Large intestine (tissue), 3 donors: Measurements from ENCODE around the gene MBNL2. TPM values are rescaled to one million over a fixed set of nuclear protein-coding genes. Genes with fewer than 3 reads are reported as not detected.

Experiments used
- DNase-seq, 2 donors: peaks; one replicate each; pipeline versions ENCODE4 v3.0.0 to v3.0.0-alpha.2; 2013
- H3K27ac ChIP-seq: one replicate; pipeline ENCODE4 v1.5.1; 2013; ENCODE audit warnings: low read length
- H3K27me3 ChIP-seq: 2 replicates; pipeline ENCODE4 v1.6.1; 2013; ENCODE audit warnings: low read length; ENCODE audit not compliant: control insufficient read depth, insufficient read depth
- H3K36me3 ChIP-seq: 2 replicates; pipeline ENCODE4 v1.6.1; 2013; ENCODE audit warnings: low read length; ENCODE audit not compliant: control insufficient read depth, insufficient read depth
- H3K4me1 ChIP-seq: one replicate; pipeline ENCODE4 v1.6.1; 2013; ENCODE audit warnings: low read length; ENCODE audit not compliant: control insufficient read depth, insufficient read depth
- H3K4me3 ChIP-seq: one replicate; pipeline ENCODE4 v1.5.1; 2013; ENCODE audit warnings: low read length
- H3K9me3 ChIP-seq: one replicate; pipeline ENCODE4 v1.6.1; 2013; ENCODE audit warnings: mild to moderate bottlenecking, low read depth, low read length, moderate library complexity; ENCODE audit not compliant: control insufficient read depth
- WGBS: methylation state at CpG from one replicate; pipeline ENCODE4 v1.1.5; 2013; ENCODE audit warnings: low lambda C conversion rate; ENCODE audit not compliant: insufficient coverage; 5-methylcytosine and 5-hydroxymethylcytosine counted together
- polyA plus RNA-seq: library from polyadenylated mRNA; unstranded; fragments of 120-200 nt; gene quantifications from one replicate; pipeline ENCODE4 v1.2.1, GENCODE V29; 2013

MBNL2 gene
- polyA plus RNA-seq, 1 donor = 38.6 TPM

- 0% methylated on average over 1 of the region's 6 CpGs for WGBS
- no peaks in the 10 kb centered on the region for H3K36me3 ChIP-seq
- H3K4me1 ChIP-seq = peaks cover 36% of the 10 kb centered on the region
- peak in 1 of 2 donors; percentile 41 for DNase-seq
- no peaks in the 10 kb centered on the region for H3K9me3 ChIP-seq
- H3K27ac ChIP-seq = peak overlapping the region; percentile 95
- no peaks in the 10 kb centered on the region for H3K27me3 ChIP-seq
- H3K4me3 ChIP-seq = peak overlapping the region; percentile 63
Measured at GRCh38 chr13:97223037-97223710, 1.0 kb downstream of the MBNL2 start.

- peak overlapping the region; percentile 95 for H3K27ac ChIP-seq
- peak; percentile 60 to 83 for DNase-seq
- peaks cover 36% of the 10 kb centered on the region for H3K4me1 ChIP-seq
- H3K27me3 ChIP-seq = no peaks in the 10 kb centered on the region
- H3K36me3 ChIP-seq = no peaks in the 10 kb centered on the region
- WGBS = 0% methylated on average over 2 of the region's 11 CpGs
- no peaks in the 10 kb centered on the region for H3K9me3 ChIP-seq
- H3K4me3 ChIP-seq = peak overlapping the region; percentile 63
Measured at GRCh38 chr13:97223711-97224541, 1.8 kb downstream of the MBNL2 start.

GRCh38 chr13:97224544-97225300 is 2.6 kb downstream of the MBNL2 start:
- H3K36me3 ChIP-seq = no peaks in the 10 kb centered on the region
- peak overlapping the region; percentile 63 for H3K4me3 ChIP-seq
- peak overlapping the region; percentile 95 for H3K27ac ChIP-seq
- H3K27me3 ChIP-seq = no peaks in the 10 kb centered on the region
- H3K9me3 ChIP-seq = no peaks in the 10 kb centered on the region
- H3K4me1 ChIP-seq = peaks cover 36% of the 10 kb centered on the region
- peak; percentile 61 to 85 for DNase-seq
- 41% methylated on average over 2 of the region's 5 CpGs for whole genome bisulfite sequencing

DNA sequence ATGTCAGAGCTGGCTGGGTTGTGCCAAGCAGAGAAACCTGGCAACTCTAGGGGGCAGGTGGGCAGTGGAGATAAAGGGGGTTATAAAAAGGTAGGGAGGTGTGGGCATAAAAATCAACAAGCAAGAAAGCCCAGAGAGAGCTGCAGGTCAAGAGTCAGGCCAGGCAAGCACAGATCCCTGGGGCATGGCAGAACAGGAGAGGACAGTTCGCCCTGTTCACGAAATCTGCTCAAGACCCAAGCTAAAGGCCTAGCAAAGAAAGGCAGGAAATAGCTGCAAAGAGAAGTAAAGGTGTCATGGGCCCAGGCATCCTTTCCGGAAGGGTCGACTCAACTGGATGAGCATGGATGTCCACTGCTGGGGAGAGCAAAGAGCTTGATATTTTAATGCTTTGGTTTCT is 3.4 kb downstream of the MBNL2 start:
- no peak for DNase-seq
- H3K27me3 ChIP-seq = no peaks in the 10 kb centered on the region
- no peak overlapping the region for H3K4me3 ChIP-seq
- H3K27ac ChIP-seq = peak overlapping the region; percentile 95
- H3K9me3 ChIP-seq = no peaks in the 10 kb centered on the region
- 70% methylated on average over 4 of the region's 4 CpGs for WGBS
- H3K4me1 ChIP-seq = peaks cover 36% of the 10 kb centered on the region
- H3K36me3 ChIP-seq = no peaks in the 10 kb centered on the region

GRCh38 chr13:97226013-97226412 is 3.9 kb downstream of the MBNL2 start:
- Histone ChIP-seq H3K36me3 (no peaks in the 10 kb centered on the region), H3K9me3 (no peaks in the 10 kb centered on the region), H3K4me1 (peaks cover 36% of the 10 kb centered on the region), H3K27me3 (no peaks in the 10 kb centered on the region), H3K27ac (peak overlapping the region; percentile 49), H3K4me3 (no peak overlapping the region)
- no CpG with 5 or more reads among the region's 8 CpGs for WGBS
- no peak for DNase-seq

DNA sequence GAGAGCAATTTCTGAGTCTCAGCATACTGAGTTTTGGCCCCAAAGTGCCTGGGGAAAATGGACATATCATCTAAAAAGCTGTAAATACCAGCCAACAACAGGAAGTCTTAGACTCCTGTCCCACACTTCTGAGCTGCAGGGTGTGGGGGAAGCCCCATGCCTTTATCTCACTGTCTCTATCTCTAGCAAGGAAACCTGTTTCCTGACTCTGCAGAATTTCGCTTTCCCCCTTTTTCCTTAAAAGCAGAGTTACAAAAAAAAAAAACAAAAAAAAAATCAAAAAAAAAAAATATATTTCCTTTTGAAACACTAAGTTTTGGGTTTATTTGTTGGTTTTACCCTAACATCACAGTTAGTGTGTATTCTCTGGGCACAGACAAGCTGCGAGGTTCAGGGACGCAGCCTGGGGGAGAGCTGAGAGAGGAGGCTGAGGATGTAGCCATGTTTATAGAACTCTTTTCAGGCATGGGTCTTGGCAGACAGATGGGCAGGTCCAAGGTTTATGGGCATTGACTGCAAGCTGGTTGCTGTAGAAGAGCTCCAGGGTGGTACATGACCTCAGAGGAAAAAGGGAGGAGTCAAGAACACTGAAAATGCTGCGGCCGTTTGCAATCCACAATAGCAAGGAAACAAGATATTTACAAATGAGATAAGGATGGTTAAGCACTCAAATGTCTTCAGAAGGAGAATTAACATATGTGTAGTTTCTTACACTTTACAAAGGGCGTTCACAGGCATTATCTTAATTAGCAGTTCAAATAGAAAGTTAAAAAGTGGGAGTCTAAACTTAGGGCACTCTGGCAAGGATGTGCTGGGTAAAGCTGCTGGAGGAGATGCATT is 4.9 kb downstream of the MBNL2 start:
- no peaks in the 10 kb centered on the region for H3K9me3 ChIP-seq
- H3K27me3 ChIP-seq = no peaks in the 10 kb centered on the region
- H3K4me1 ChIP-seq = peaks cover 32% of the 10 kb centered on the region
- peak overlapping the region; percentile 49 for H3K27ac ChIP-seq
- 6% methylated on average over 2 of the region's 6 CpGs for WGBS
- no peak overlapping the region for H3K4me3 ChIP-seq
- peaks cover 7% of the 10 kb centered on the region for H3K36me3 ChIP-seq
- peak in 1 of 2 donors; percentile 66 for DNase-seq

GRCh38 chr13:97228850-97229521 is 6.9 kb downstream of the MBNL2 start:
- Histone ChIP-seq H3K4me3 (no peak overlapping the region), H3K9me3 (no peaks in the 10 kb centered on the region), H3K4me1 (peaks cover 35% of the 10 kb centered on the region), H3K36me3 (peaks cover 7% of the 10 kb centered on the region), H3K27ac (no peak overlapping the region), H3K27me3 (no peaks in the 10 kb centered on the region)
- no peak for DNase-seq
- 63% methylated on average over 1 of the region's 3 CpGs for whole genome bisulfite sequencing

- H3K4me1 ChIP-seq = peaks cover 38% of the 10 kb centered on the region
- H3K27me3 ChIP-seq = no peaks in the 10 kb centered on the region
- no peak overlapping the region for H3K4me3 ChIP-seq
- peaks cover 7% of the 10 kb centered on the region for H3K36me3 ChIP-seq
- WGBS = 100% methylated on average over 1 of the region's 3 CpGs
- H3K9me3 ChIP-seq = no peaks in the 10 kb centered on the region
- no peak overlapping the region for H3K27ac ChIP-seq
- DNase-seq = no peak
Measured at GRCh38 chr13:97229699-97230098, 7.6 kb downstream of the MBNL2 start.

DNA sequence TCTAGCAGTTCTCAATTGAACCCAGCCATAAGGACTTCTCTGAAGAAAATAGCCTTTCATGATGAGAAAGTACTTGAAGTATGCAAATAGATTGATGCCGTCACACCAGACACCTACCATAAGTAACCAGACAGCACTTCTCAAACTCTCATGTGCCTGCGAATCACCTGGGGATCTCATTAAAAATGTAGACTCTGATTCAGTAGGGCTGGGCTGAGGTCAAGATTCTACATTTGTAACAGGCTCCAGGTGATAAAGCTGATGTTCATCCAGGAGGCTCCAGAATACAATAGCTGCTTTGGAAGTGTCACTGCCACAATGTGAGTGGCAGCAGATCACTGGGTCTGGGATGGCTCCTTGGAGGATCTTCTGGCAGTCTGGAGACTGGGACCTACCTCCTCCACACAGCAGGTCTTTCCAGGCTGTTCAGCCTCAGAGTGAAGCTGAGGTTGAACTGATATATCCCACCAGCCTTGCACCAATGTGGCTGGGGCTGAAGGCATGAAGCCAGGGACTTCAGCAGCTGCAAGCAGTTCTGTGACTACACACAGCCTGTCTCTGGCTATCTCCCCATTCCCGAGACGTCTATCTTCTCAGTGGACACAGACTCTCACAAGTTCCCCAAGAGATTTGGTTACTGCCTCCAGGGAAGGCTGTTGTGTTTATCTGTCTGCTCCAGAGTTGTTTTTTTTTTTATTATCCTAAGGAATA is 9.1 kb downstream of the MBNL2 start:
- WGBS = 100% methylated on average over 2 of the region's 4 CpGs
- no peaks in the 10 kb centered on the region for H3K9me3 ChIP-seq
- peaks cover 7% of the 10 kb centered on the region for H3K36me3 ChIP-seq
- no peaks in the 10 kb centered on the region for H3K27me3 ChIP-seq
- DNase-seq = no peak
- no peak overlapping the region for H3K4me3 ChIP-seq
- peaks cover 40% of the 10 kb centered on the region for H3K4me1 ChIP-seq
- no peak overlapping the region for H3K27ac ChIP-seq
